C4-2B (cell line): Measurements from ENCODE around the gene ELF1.
"Not testable (repeated sequence)": the region's sequence is repeated elsewhere in the genome, so short reads cannot be mapped to it uniquely, and the experiment has no call there.

Experiments
- ZFX ChIP-seq: fragments of 450-650 bp; IDR thresholded peaks from 2 replicates; pipeline ENCODE4 v1.6.1; 2017
- TF ChIP-seq, protein P1 (sequence below): fragments of 450-650 bp; conservative IDR thresholded peaks from 2 replicates; pipeline ENCODE4 v1.5.1; 2017; ENCODE audit warnings: mild to moderate bottlenecking

DNA sequence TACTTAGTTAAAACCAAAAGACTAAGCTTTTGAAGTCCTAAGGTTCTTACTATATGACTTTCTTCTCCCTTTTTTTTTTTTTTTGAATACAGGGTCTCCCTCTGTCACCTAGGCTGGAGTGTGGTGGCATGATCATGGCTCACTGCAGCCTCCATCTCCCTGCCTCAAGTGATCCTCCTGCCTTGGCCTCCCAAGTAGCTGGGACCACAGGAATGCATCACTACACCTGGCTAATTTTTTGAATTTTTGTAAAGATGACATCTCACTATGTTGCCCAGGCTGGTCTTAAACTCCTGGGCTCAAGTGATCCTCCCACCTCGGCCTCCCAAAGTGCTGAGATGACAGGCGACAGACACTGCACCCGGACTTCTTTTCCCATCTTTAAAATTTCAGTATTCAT, 89.2 kb downstream of the ELF1 start:
- TF ChIP-seq, protein P1, sequence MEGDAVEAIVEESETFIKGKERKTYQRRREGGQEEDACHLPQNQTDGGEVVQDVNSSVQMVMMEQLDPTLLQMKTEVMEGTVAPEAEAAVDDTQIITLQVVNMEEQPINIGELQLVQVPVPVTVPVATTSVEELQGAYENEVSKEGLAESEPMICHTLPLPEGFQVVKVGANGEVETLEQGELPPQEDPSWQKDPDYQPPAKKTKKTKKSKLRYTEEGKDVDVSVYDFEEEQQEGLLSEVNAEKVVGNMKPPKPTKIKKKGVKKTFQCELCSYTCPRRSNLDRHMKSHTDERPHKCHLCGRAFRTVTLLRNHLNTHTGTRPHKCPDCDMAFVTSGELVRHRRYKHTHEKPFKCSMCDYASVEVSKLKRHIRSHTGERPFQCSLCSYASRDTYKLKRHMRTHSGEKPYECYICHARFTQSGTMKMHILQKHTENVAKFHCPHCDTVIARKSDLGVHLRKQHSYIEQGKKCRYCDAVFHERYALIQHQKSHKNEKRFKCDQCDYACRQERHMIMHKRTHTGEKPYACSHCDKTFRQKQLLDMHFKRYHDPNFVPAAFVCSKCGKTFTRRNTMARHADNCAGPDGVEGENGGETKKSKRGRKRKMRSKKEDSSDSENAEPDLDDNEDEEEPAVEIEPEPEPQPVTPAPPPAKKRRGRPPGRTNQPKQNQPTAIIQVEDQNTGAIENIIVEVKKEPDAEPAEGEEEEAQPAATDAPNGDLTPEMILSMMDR, result not testable (repeated sequence)
- TF ChIP-seq ZFX, result not testable (repeated sequence)
